PC-3 (cell line): ENCODE measurements around the gene MXI1. TPM values are rescaled to one million over a fixed set of nuclear protein-coding genes. Genes with fewer than 3 reads are reported as not detected.

Source experiments
- ATAC-seq: fragments of 200-7000 bp; cut with Tn5 transposase; 2 replicates; pipeline ENCODE4 v1.9.1; 2020; ENCODE audit warnings: mild to moderate bottlenecking, moderate library complexity
- BruUV-seq: library from RNA; stranded (reverse); fragments of 400-500 nt; replicated peaks from 2 replicates; lab custom pipeline; 2021; lab: Mats Ljungman, UMichigan
- CTCF ChIA-PET: fragments of 300-600 bp; sonication (Branson Sonifier 250); formaldehyde crosslinking; loops from one replicate; lab custom pipeline; 2022; ENCODE audit warnings: antibody characterized with exemption; lab: Charles Lee
- POLR2A ChIA-PET: fragments of 300-600 bp; sonication (Branson Sonifier 250); formaldehyde crosslinking; loops from one replicate; lab custom pipeline; 2022; ENCODE audit warnings: antibody characterized with exemption; ENCODE audit not compliant: unreplicated experiment; lab: Charles Lee
- DNase-seq: peaks from one replicate; pipeline ENCODE4 v3.0.0-alpha.2; 2015
- H2AFZ ChIP-seq: fragments of 300-600 bp; sonication (generic); 2 replicates; pipeline ENCODE4 v1.6.0; 2016; ENCODE audit warnings: antibody characterized with exemption, low read length
- H3F3A ChIP-seq: fragments of 300-600 bp; sonication (generic); one replicate; pipeline ENCODE4 v1.6.0; 2017; ENCODE audit warnings: antibody characterized with exemption, low read length, control low read depth, mild to moderate bottlenecking; ENCODE audit not compliant: unreplicated experiment
- H3K27ac ChIP-seq: fragments of 300-600 bp; sonication (generic); 2 replicates; pipeline ENCODE4 v1.5.1; 2016; ENCODE audit warnings: mild to moderate bottlenecking, low read length
- H3K27me3 ChIP-seq: fragments of 300-600 bp; sonication (generic); 2 replicates; pipeline ENCODE4 v1.6.1; 2016; ENCODE audit warnings: low read length, mixed read lengths
- H3K36me3 ChIP-seq: fragments of 300-600 bp; sonication (generic); 2 replicates; pipeline ENCODE4 v1.6.1; 2016; ENCODE audit warnings: low read depth, mixed run types, low read length, mixed read lengths
- H3K4me1 ChIP-seq: fragments of 300-600 bp; sonication (generic); 2 replicates; pipeline ENCODE4 v1.5.1; 2016; ENCODE audit warnings: low read length; ENCODE audit not compliant: insufficient read depth
- H3K4me2 ChIP-seq: fragments of 300-600 bp; sonication (generic); 2 replicates; pipeline ENCODE4 v1.6.0; 2016; ENCODE audit warnings: low read length
- H3K4me3 ChIP-seq: fragments of 300-600 bp; sonication (generic); 2 replicates; pipeline ENCODE4 v1.5.1; 2016; ENCODE audit warnings: mild to moderate bottlenecking, low read length, mixed read lengths
- H3K79me2 ChIP-seq: fragments of 300-600 bp; sonication (generic); 2 replicates; pipeline ENCODE4 v1.6.1; 2017; ENCODE audit warnings: low read length, mixed read lengths
- H3K9ac ChIP-seq: fragments of 300-600 bp; sonication (generic); 2 replicates; pipeline ENCODE4 v1.6.0; 2016; ENCODE audit warnings: mild to moderate bottlenecking, low read length
- H3K9me2 ChIP-seq: fragments of 300-600 bp; sonication (generic); replicated peaks from 2 replicates; pipeline ENCODE4 v1.6.1; 2016; ENCODE audit warnings: mixed run types, low read length, mixed read lengths
- H3K9me3 ChIP-seq: fragments of 300-600 bp; sonication (generic); 2 replicates; pipeline ENCODE4 v1.6.1; 2016; ENCODE audit warnings: low read length, mixed read lengths
- H4K20me1 ChIP-seq: fragments of 300-600 bp; sonication (generic); 2 replicates; pipeline ENCODE4 v1.6.1; 2016; ENCODE audit warnings: low read length, mixed read lengths
- CTCF ChIP-seq: fragments of 300-600 bp; sonication (generic); conservative IDR thresholded peaks from 2 replicates; pipeline ENCODE4 v1.5.1; 2017; ENCODE audit warnings: antibody characterized with exemption, low read depth, mild to moderate bottlenecking, low read length
- EZH2 ChIP-seq: fragments of 300-600 bp; sonication (generic); IDR thresholded peaks from one replicate; pipeline ENCODE4 v1.6.1; 2017; ENCODE audit warnings: antibody characterized with exemption, mild to moderate bottlenecking, low read length; ENCODE audit not compliant: unreplicated experiment
- EZH2phosphoT487 ChIP-seq: fragments of 300-600 bp; sonication (generic); IDR thresholded peaks from 2 replicates; pipeline ENCODE4 v1.6.1; 2018; ENCODE audit warnings: mild to moderate bottlenecking, antibody characterized with exemption, low read length, borderline replicate concordance
- intact Hi-C: fragments of 100-400 bp; cut with micrococcal nuclease; formaldehyde crosslinking; loops from 2 replicates; pipeline ENCODE4 v1.9.0; 2023
- total RNA-seq: library from RNA; depleted of rRNA; stranded (reverse); fragments of >200 nt; gene quantifications from 2 replicates; pipeline ENCODE4 v1.2.3, GENCODE V29; 2014

MXI1 gene
- total RNA-seq, 1 experiment from 2014 or later: 18.0 TPM

GRCh38 chr10:110233846-110234245 lies 26.4 kb downstream of the MXI1 start:
- no TSS peak for BruUV-seq
- Histone ChIP-seq H4K20me1 (no peaks in the 10 kb centered on the region), H3K79me2 (no peaks in the 10 kb centered on the region), H3K4me1 (no peaks in the 10 kb centered on the region), H3K4me2 (no peak overlapping the region), H3K36me3 (no peaks in the 10 kb centered on the region), H3K9ac (no peak overlapping the region), H3K27ac (no peak overlapping the region), H2AFZ (no peak overlapping the region), H3K4me3 (no peak overlapping the region), H3K27me3 (no peaks in the 10 kb centered on the region), H3K9me3 (no peaks in the 10 kb centered on the region), H3F3A (no peaks in the 10 kb centered on the region), H3K9me2 (no peaks in the 10 kb centered on the region)
- intact Hi-C loops: no loop called here
- no peak for ATAC-seq
- POLR2A ChIA-PET: no interaction called here
- TF ChIP-seq CTCF: no peak
- TF ChIP-seq EZH2phosphoT487: no peak
- no peak for TF ChIP-seq EZH2
- CTCF ChIA-PET: no interaction called here
- DNase-seq: no peak

GRCh38 chr10:110237894-110238480 lies 30.6 kb downstream of the MXI1 start:
- H3K4me3 ChIP-seq: no peak overlapping the region
- H3K4me2 ChIP-seq: no peak overlapping the region
- H3K36me3 ChIP-seq: no peaks in the 10 kb centered on the region
- no peaks in the 10 kb centered on the region for H3K79me2 ChIP-seq
- ATAC-seq (peak; percentile 20; the same call in 1 of the 2 replicates), DNase-seq (no peak)
- H4K20me1 ChIP-seq: no peaks in the 10 kb centered on the region
- no peaks in the 10 kb centered on the region for H3F3A ChIP-seq
- no peak overlapping the region for H3K9ac ChIP-seq
- no peaks in the 10 kb centered on the region for H3K4me1 ChIP-seq
- no peak overlapping the region for H3K27ac ChIP-seq
- no peak for TF ChIP-seq CTCF
- TF ChIP-seq EZH2: no peak
- no peak for TF ChIP-seq EZH2phosphoT487
- ChIA-PET CTCF (no interaction called here), POLR2A (no interaction called here)
- no peaks in the 10 kb centered on the region for H3K27me3 ChIP-seq
- no peaks in the 10 kb centered on the region for H3K9me3 ChIP-seq
- no TSS peak for BruUV-seq
- H2AFZ ChIP-seq: no peak overlapping the region
- intact Hi-C loops: no loop called here
- H3K9me2 ChIP-seq: no peaks in the 10 kb centered on the region

GRCh38 chr10:110239892-110240291 lies 32.5 kb downstream of the MXI1 start:
- DNase-seq (no peak), ATAC-seq (no peak)
- Histone ChIP-seq H3K9ac (no peak overlapping the region), H3K27ac (no peak overlapping the region), H2AFZ (no peak overlapping the region), H3K4me1 (no peaks in the 10 kb centered on the region), H3K27me3 (no peaks in the 10 kb centered on the region), H3K4me2 (no peak overlapping the region), H3K9me3 (no peaks in the 10 kb centered on the region), H3F3A (no peaks in the 10 kb centered on the region), H3K4me3 (no peak overlapping the region), H4K20me1 (no peaks in the 10 kb centered on the region), H3K79me2 (no peaks in the 10 kb centered on the region), H3K9me2 (no peaks in the 10 kb centered on the region), H3K36me3 (no peaks in the 10 kb centered on the region)
- no TSS peak for BruUV-seq
- CTCF ChIA-PET: no interaction called here
- TF ChIP-seq CTCF: no peak
- TF ChIP-seq EZH2: no peak
- no peak for TF ChIP-seq EZH2phosphoT487
- POLR2A ChIA-PET: interaction anchor here (0.6 kb wide), 1 partner anchor 256 kb away, joined by 3 read pairs; no protein-coding TSS in a partner anchor
- intact Hi-C loops: no loop called here
